HuH-7.5 (cell line): Measurements from ENCODE around the gene SLC6A16.
"Not testable (repeated sequence)": the region's sequence is repeated elsewhere in the genome, so short reads cannot be mapped to it uniquely, and the experiment has no call there.

Source experiments
- DNase-seq: peaks from one replicate; pipeline ENCODE4 v3.0.0; 2011; ENCODE audit warnings: low spot score

The SLC6A16 gene

GRCh38 chr19:49324801-49325576 lies at the start of gene SLC6A16:
SLC6A16 (minus strand) TSS chr19:49325191; CDS start chr19:49311347, 13,844 bp downstream.
- no peak for DNase-seq

- not testable (repeated sequence) for DNase-seq
Measured at GRCh38 chr19:49373174-49373573, 48.2 kb upstream of the SLC6A16 start.

GRCh38 chr19:49371184-49371583 lies 46.2 kb upstream of the SLC6A16 start:
- DNase-seq: no peak

GRCh38 chr19:49368711-49369358 lies 43.8 kb upstream of the SLC6A16 start:
- no peak for DNase-seq

GRCh38 chr19:49366110-49366509 lies 41.1 kb upstream of the SLC6A16 start:
- no peak for DNase-seq

- DNase-seq: no peak
Measured at GRCh38 chr19:49364083-49364737, 39.2 kb upstream of the SLC6A16 start.

- DNase-seq: peak; percentile 97
Measured at GRCh38 chr19:49363268-49364082, 38.5 kb upstream of the SLC6A16 start, which contains the start of gene DKKL1. DKKL1 (plus strand) TSS chr19:49363877; CDS start chr19:49363999, 122 bp downstream.

GRCh38 chr19:49362929-49363267 lies 37.9 kb upstream of the SLC6A16 start:
- peak; percentile 51 for DNase-seq

- peak; percentile 75 for DNase-seq
Measured at GRCh38 chr19:49362048-49362928, 37.3 kb upstream of the SLC6A16 start, which contains the start of gene TEAD2. TEAD2 (minus strand) TSS chr19:49362416; CDS start chr19:49360075, 2,341 bp downstream.

GRCh38 chr19:49361438-49362047 lies 36.6 kb upstream of the SLC6A16 start:
- peak; percentile 92 for DNase-seq

- no peak for DNase-seq
Measured at GRCh38 chr19:49359851-49360820, 35.1 kb upstream of the SLC6A16 start.

GRCh38 chr19:49357186-49357585 lies 32.2 kb upstream of the SLC6A16 start:
- DNase-seq: no peak

GRCh38 chr19:49356382-49356781 lies 31.4 kb upstream of the SLC6A16 start:
- DNase-seq: no peak

GRCh38 chr19:49355909-49356353 lies 30.9 kb upstream of the SLC6A16 start:
- no peak for DNase-seq

- no peak for DNase-seq
Measured at GRCh38 chr19:49349567-49349966, 24.6 kb upstream of the SLC6A16 start.

- no peak for DNase-seq
Measured at GRCh38 chr19:49348305-49349189, 23.6 kb upstream of the SLC6A16 start.

GRCh38 chr19:49347835-49348234 lies 22.8 kb upstream of the SLC6A16 start:
- peak; percentile 49 for DNase-seq

GRCh38 chr19:49347191-49347590 lies 22.2 kb upstream of the SLC6A16 start:
- no peak for DNase-seq
